ENCODE data around the gene ARHGAP24.

- TF ChIP-seq CTCF (IDR thresholded peaks at IDR 0.05) = no peak
- no peak for TF ChIP-seq ZFX (IDR thresholded peaks at IDR 0.05; ENCODE audit: borderline replicate concordance)
These were observed 81.3 kb downstream of the ARHGAP24 start for GRCh38 chr4:85556283-85556682.

All from 22Rv1 (cell line).